NCI-H2107 treated with DMSO at 0.1 percent for 48 hours (cell line): ENCODE results near the gene FTSJ3.
"Not testable (repeated sequence)": the region's sequence is repeated elsewhere in the genome, so short reads cannot be mapped to it uniquely, and the experiment has no call there.

ENCODE experiments used
- DNase-seq: peaks from one replicate; lab custom pipeline; 2025; ENCODE audit not compliant: unreplicated experiment; lab: John Stamatoyannopoulos, UW

Gene FTSJ3

DNA sequence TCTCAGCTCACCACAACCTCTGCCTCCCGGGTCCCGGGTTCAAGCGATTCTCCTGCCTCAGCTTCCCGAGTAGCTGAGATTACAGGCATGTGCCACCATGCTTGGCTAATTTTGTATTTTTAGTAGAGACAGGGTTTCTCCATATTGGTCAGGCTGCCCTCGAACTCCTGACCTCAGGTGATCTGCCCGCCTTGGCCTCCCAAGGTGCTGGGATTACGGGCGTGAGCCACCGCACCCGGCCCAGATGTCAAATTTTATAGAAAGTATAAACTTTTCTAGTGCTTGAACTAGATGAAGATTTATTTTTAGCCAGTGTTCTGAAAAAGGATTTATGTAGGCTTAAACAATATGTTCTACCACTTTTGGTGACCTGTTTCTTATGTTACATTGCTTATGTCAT is 31.1 kb downstream of the FTSJ3 start:
- DNase-seq: not testable (repeated sequence)

DNA sequence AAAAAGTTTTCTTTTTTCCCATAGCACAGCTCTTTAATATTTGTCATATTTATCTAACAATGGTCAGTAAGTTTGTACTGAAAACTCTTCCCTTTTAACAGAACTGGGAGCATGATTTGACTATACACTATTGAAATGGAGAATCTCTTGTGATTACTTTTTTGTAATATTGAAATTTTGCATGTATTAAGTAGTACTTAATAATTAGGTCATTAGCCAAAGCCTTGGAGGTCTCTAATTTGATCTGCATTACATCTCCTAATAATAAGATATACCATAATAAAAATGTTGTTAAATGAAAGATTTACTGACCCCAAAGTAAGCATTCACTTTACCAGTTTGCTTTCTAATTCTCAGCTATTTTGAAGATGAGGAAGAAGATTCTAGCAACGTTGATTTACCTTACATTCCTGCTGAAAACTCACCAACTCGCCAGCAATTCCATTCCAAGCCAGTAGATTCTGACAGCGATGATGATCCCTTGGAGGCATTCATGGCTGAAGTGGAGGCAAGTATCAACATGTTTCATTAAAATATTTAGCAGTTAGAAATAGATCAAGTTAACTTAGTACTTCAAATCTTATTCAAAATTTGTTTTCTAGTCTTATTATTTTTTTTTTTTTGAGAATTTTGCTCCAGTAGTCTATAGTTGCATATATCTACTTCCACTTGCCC is 35.3 kb downstream of the FTSJ3 start:
- no peak for DNase-seq

- DNase-seq: no peak
These were observed 37.4 kb downstream of the FTSJ3 start for GRCh38 chr17:63790057-63790456.

DNA sequence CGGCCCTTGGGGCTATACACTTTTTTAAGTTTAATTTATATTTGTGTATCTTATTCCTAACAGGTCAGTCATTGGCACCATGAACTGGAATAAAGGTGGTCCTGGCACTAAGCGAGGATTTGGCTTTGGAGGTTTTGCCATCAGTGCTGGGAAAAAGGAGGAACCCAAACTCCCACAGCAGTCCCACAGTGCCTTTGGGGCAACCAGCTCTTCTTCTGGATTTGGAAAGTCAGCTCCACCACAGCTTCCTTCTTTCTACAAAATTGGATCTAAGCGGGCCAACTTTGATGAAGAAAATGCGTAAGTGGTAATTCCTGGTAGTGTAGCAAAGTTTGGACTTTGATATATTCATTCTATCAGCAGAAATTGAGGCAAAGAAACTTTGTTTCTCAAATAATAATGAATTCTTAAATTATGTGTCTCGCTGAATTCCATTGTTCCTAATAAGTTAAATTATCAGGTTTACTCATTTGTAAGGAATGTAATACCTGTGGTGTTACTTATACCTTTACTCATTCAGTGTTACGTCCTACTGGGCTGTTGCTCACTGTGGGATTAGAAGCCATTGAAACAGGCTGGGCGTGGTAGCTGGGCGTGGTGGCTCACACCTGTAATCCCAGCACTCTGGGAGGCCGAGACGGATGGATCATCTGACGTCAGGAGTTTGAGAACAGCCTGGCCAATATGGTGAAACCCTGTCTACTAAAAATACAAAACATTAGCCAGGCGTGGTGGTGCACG is 40.3 kb downstream of the FTSJ3 start:
- DNase-seq: no peak

DNA sequence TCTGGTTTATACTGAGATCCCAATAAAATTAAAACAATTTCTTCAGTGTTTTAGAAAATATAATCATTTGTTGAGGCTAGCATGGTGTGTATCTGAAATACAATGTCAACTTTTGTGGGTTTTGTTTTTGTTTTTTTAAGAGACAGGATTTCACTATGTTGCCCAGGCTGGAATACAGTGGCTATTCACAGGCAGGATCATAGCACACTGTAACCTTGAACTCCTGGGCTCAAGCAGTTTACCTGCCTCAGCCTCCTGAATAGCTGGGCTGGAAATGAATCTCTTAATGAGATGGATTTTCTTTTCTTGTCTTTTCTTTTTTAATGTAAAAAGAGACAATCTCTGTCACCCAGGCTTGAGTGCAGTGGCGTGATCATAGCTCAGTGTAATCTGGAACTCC is 41.3 kb downstream of the FTSJ3 start:
- no peak for DNase-seq

- DNase-seq: no peak
These were observed 41.9 kb downstream of the FTSJ3 start for GRCh38 chr17:63785556-63785955.

DNA sequence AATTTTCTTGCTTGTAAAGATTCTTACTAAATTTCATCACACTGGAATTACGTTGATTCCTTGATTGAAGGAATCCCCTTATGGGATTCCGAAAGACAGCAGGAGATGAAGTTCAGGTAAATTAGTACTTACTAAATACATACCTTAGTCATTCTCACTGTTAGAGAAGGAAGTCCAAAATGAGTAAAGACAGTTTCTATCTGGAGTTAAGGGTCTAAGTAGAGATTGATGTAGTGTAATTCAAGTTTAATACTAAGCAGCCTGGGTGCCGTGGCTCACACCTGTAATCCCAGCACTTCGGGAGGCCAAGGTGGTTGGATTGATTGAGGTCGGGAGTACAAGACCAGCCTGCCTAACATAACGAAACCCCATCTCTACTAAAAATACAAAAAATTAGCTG is 43.9 kb downstream of the FTSJ3 start:
- DNase-seq: no peak

- DNase-seq: no peak
These were observed 46.5 kb downstream of the FTSJ3 start for GRCh38 chr17:63780928-63781327.

- peak; percentile 40 for DNase-seq
These were observed 47.0 kb downstream of the FTSJ3 start for GRCh38 chr17:63780507-63780906.

DNA sequence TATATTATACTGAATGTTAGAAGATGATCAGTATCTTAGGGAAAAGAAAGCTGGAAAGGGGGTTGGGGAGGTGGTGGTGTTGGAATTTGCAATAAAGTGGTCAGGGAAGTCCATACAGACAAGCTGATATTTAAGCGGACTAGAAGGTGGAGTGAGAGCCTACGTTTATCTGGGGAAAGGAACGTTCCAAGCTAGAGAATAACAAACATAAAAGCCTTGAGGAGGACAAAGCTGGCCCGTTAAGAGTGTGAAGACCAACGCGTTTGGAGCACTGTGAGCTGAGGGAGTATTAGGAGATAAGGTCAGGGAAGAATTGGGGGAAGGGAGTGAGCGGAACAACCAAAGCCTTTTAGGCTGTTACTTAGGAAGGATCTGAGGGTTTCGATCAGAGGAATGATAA is 52.0 kb downstream of the FTSJ3 start:
- no peak for DNase-seq

- no peak for DNase-seq
These were observed 52.5 kb downstream of the FTSJ3 start for GRCh38 chr17:63774969-63775265.

GRCh38 chr17:63774141-63774968 is 53.1 kb downstream of the FTSJ3 start, which contains the start of gene DDX42:
TSS of gene DDX42 (plus strand) at chr17:63774170. CDS start at chr17:63787050, 12,880 bp downstream.
- DNase-seq: no peak

GRCh38 chr17:63773272-63774140 is 54.0 kb downstream of the FTSJ3 start, which contains the start of gene CCDC47:
TSS of gene CCDC47 (minus strand) at chr17:63773597. CDS start at chr17:63766175, 7,422 bp downstream.
- DNase-seq: peak; percentile 96

GRCh38 chr17:63772801-63773271 is 54.6 kb downstream of the FTSJ3 start:
- no peak for DNase-seq
